CD14-positive monocyte (primary cell): Measurements from ENCODE around the gene KCNMA1. TPM values are rescaled to one million over a fixed set of nuclear protein-coding genes. Genes with fewer than 3 reads are reported as not detected.

Experiments used
- DNase-seq, 3 donors: peaks; one replicate each; pipeline ENCODE4 v3.0.0-alpha.2; 2011 to 2022
- H2AFZ ChIP-seq: 2 replicates; pipeline ENCODE4 v1.6.0; 2012; ENCODE audit warnings: mild to moderate bottlenecking, low read depth, low read length, inconsistent platforms; ENCODE audit not compliant: insufficient read depth, poor library complexity, severe bottlenecking
- H3K27ac ChIP-seq, 2 donors: 1 replicate in 1 of 2; 2 replicates in 1 of 2; pipeline ENCODE4 v1.5.1; 2012 to 2013; ENCODE audit warnings: low read length in 2 of 2, control low read depth in 1 of 2, inconsistent platforms in 1 of 2, low read depth in 1 of 2, mild to moderate bottlenecking in 1 of 2
- H3K27me3 ChIP-seq, 2 donors: one replicate each; pipeline versions ENCODE4 v1.6.0 to v1.6.1; 2011 to 2013; ENCODE audit warnings: low read length in 2 of 2; ENCODE audit not compliant: control insufficient read depth in 2 of 2, insufficient read depth in 2 of 2
- H3K36me3 ChIP-seq, 2 donors: replicated peaks in 1 of 2; 1 replicate in 1 of 2; 2 replicates in 1 of 2; pipeline versions ENCODE4 v1.5.1 to v1.6.1; 2012 to 2013; ENCODE audit warnings: low read length in 2 of 2, control low read depth in 1 of 2, inconsistent platforms in 1 of 2, mild to moderate bottlenecking in 1 of 2; ENCODE audit not compliant: insufficient read depth in 2 of 2, control insufficient read depth in 1 of 2
- H3K4me1 ChIP-seq, 2 donors: 1 replicate in 1 of 2; 2 replicates in 1 of 2; pipeline versions ENCODE4 v1.5.1 to v1.6.1; 2012 to 2013; ENCODE audit warnings: low read length in 2 of 2, control low read depth in 1 of 2, inconsistent platforms in 1 of 2, mild to moderate bottlenecking in 1 of 2, moderate library complexity in 1 of 2; ENCODE audit not compliant: insufficient read depth in 2 of 2, control insufficient read depth in 1 of 2
- H3K4me2 ChIP-seq: replicated peaks from 2 replicates; pipeline ENCODE3; 2012; ENCODE audit warnings: low read length, moderate library complexity, mild to moderate bottlenecking; ENCODE audit not compliant: poor library complexity, severe bottlenecking; ENCODE audit errors: extremely low read depth
- H3K4me3 ChIP-seq, 3 experiments: fragments of 200-600 bp in 1 of 3; sonication (generic) in 1 of 3; replicated peaks in 1 of 3; 1 replicate in 2 of 3; 2 replicates in 1 of 3; pipeline ENCODE4 v1.5.1; 2011 to 2013; ENCODE audit warnings: low read length in 3 of 3, mild to moderate bottlenecking in 3 of 3, control low read depth in 2 of 3, low read depth in 2 of 3, inconsistent platforms in 1 of 3, moderate library complexity in 1 of 3
- H3K79me2 ChIP-seq: 2 replicates; pipeline ENCODE4 v1.6.0; 2012; ENCODE audit warnings: mild to moderate bottlenecking, control low read depth, inconsistent platforms, low read length, moderate library complexity; ENCODE audit not compliant: insufficient read depth
- H3K9ac ChIP-seq: 2 replicates; pipeline ENCODE4 v1.6.0; 2017; ENCODE audit warnings: low read length, mild to moderate bottlenecking; ENCODE audit not compliant: insufficient read depth, poor library complexity, severe bottlenecking
- H3K9me3 ChIP-seq, 2 donors: replicated peaks in 1 of 2; 1 replicate in 1 of 2; 2 replicates in 1 of 2; pipeline versions ENCODE4 v1.5.1 to v1.6.1; 2012 to 2013; ENCODE audit warnings: low read length in 2 of 2, control low read depth in 1 of 2; ENCODE audit not compliant: control insufficient read depth in 1 of 2, insufficient read depth in 1 of 2
- H4K20me1 ChIP-seq: 2 replicates; pipeline ENCODE4 v1.6.0; 2012; ENCODE audit warnings: mild to moderate bottlenecking, low read length, control low read depth, moderate library complexity; ENCODE audit not compliant: insufficient read depth
- H3K27ac Mint-ChIP-seq, 7 donors: one replicate each; pipeline ENCODE4 v1.8.0; 2020; ENCODE audit warnings: mild to moderate bottlenecking in 7 of 7, mixed read lengths in 7 of 7, moderate library complexity in 6 of 7, inconsistent platforms in 2 of 7
- H3K27me3 Mint-ChIP-seq, 3 donors: one replicate each; pipeline ENCODE4 v1.8.0; 2021 to 2022; ENCODE audit warnings: low read depth in 3 of 3, mild to moderate bottlenecking in 3 of 3, mixed read lengths in 3 of 3, moderate library complexity in 3 of 3, inconsistent platforms in 1 of 3
- H3K36me3 Mint-ChIP-seq, 2 donors: one replicate each; pipeline ENCODE4 v1.8.0; 2020; ENCODE audit warnings: mixed read lengths in 2 of 2, inconsistent platforms in 1 of 2, mild to moderate bottlenecking in 1 of 2
- H3K4me1 Mint-ChIP-seq: one replicate; pipeline ENCODE4 v1.8.0; 2020; ENCODE audit warnings: mild to moderate bottlenecking, mixed read lengths
- H3K4me3 Mint-ChIP-seq, 2 donors: one replicate each; pipeline ENCODE4 v1.8.0; 2020; ENCODE audit warnings: mild to moderate bottlenecking in 2 of 2, mixed read lengths in 2 of 2, moderate library complexity in 1 of 2
- H3K9me3 Mint-ChIP-seq, 7 donors: one replicate each; pipeline ENCODE4 v1.8.0; 2020 to 2022; ENCODE audit warnings: mixed read lengths in 7 of 7, mild to moderate bottlenecking in 6 of 7, moderate library complexity in 6 of 7, inconsistent platforms in 2 of 7
- WGBS: methylation state at CpG from one replicate; pipeline ENCODE4 v1.1.5; 2013; ENCODE audit warnings: missing lambda C conversion rate; ENCODE audit not compliant: insufficient coverage; 5-methylcytosine and 5-hydroxymethylcytosine counted together
- intact Hi-C, 2 donors: fragments of 100-400 bp; cut with micrococcal nuclease; formaldehyde crosslinking; loops; one replicate each; pipeline versions ENCODE4 v1.15.0 to v1.15.1; 2023
- polyA plus RNA-seq, 3 donors: library from polyadenylated mRNA; depleted of rRNA in 1 of 3; unstranded in 2 of 3; stranded (reverse) in 1 of 3; fragments of 300-500 nt in 2 of 3; fragments of >200 nt in 1 of 3; fragmentation: Illumina TruSeq in 2 of 3; gene quantifications; 1 replicate in 2 of 3; 2 replicates in 1 of 3; pipeline ENCODE4 v1.2.3, GENCODE V29; 2012 to 2021
- TF ChIP-seq, protein P1 (sequence below): fragments of 200-600 bp; IDR thresholded peaks from one replicate; pipeline ENCODE4 v1.8.0; 2022; ENCODE audit warnings: antibody characterized with exemption, mild to moderate bottlenecking

KCNMA1 gene
- polyA plus RNA-seq, 3 donors, result 0.11 to 1.0 TPM; not detected in 1

DNA sequence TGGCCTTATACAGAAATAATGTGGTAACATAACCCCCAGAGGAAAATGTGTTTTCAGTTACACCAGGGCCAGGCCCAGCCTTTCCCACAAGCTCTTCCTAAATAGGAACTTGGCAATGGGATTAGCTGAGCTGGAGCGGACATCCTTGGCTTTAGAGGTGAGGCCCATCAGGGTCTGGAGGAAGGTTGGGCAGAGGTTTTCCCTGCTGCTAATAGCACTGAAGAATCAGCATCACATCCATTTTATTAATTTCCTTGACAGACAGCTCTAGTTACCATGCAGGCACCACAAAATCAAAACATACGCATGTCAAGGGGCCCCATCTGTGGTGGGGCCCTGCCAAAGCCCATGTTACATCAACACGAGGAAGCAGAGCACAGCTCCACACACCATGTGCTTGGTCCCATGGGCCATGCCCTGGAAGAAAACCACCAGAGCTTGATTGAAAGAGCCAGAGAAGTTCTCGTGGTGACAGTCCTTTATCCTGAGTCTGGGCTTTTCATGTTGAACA lies 566.6 kb downstream of the KCNMA1 start:
- Mint-ChIP-seq H3K27me3 (peaks cover 0 to 3% (median 2%) of the 10 kb centered on the region in 3 donors), H3K9me3 (peaks cover 0 to 3% (median 0%) of the 10 kb centered on the region in 7 donors), H3K27ac (no peak overlapping the region), H3K4me3 (no peak overlapping the region), H3K4me1 (peaks cover 12% of the 10 kb centered on the region), H3K36me3 (no peaks in the 10 kb centered on the region)
- Histone ChIP-seq H3K4me2 (no peak overlapping the region), H3K4me1 (peaks cover 4 to 12% of the 10 kb centered on the region in 2 donors), H4K20me1 (no peaks in the 10 kb centered on the region), H3K4me3 (no peak overlapping the region), H2AFZ (no peak overlapping the region), H3K79me2 (no peaks in the 10 kb centered on the region), H3K9ac (no peak overlapping the region), H3K27ac (no peak overlapping the region), H3K36me3 (no peaks in the 10 kb centered on the region), H3K27me3 (peaks cover 0 to 3% of the 10 kb centered on the region in 2 donors), H3K9me3 (no peaks in the 10 kb centered on the region)
- 89% methylated on average over 3 of the region's 4 CpGs for WGBS
- DNase-seq, result no peak
- intact Hi-C loops, result no loop called here
- TF ChIP-seq, protein P1, sequence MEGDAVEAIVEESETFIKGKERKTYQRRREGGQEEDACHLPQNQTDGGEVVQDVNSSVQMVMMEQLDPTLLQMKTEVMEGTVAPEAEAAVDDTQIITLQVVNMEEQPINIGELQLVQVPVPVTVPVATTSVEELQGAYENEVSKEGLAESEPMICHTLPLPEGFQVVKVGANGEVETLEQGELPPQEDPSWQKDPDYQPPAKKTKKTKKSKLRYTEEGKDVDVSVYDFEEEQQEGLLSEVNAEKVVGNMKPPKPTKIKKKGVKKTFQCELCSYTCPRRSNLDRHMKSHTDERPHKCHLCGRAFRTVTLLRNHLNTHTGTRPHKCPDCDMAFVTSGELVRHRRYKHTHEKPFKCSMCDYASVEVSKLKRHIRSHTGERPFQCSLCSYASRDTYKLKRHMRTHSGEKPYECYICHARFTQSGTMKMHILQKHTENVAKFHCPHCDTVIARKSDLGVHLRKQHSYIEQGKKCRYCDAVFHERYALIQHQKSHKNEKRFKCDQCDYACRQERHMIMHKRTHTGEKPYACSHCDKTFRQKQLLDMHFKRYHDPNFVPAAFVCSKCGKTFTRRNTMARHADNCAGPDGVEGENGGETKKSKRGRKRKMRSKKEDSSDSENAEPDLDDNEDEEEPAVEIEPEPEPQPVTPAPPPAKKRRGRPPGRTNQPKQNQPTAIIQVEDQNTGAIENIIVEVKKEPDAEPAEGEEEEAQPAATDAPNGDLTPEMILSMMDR, result no peak

DNA sequence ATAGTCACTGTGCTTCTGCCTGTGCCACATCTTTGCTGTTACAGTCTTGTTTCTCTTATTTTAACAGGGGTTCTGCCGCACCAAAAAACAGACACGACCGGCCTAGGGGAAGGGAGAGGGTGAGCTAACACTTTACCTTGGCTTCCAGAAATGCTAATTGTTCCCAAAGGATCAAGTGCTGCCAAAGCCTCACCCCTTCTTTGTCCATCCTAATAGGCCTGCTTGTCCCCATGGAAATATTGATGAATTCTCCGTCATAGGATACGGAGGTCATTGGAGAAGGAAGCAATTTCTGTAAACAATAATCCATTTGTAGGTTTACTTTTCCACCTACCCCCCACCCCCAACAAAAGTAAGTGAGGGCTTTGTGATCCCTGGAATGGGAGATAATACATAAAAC lies 567.3 kb downstream of the KCNMA1 start:
- Histone ChIP-seq H3K27ac (no peak overlapping the region), H4K20me1 (no peaks in the 10 kb centered on the region), H3K36me3 (no peaks in the 10 kb centered on the region), H3K27me3 (peaks cover 0 to 3% of the 10 kb centered on the region in 2 donors), H3K4me1 (peaks cover 0 to 6% of the 10 kb centered on the region in 2 donors), H3K79me2 (no peaks in the 10 kb centered on the region), H2AFZ (no peak overlapping the region), H3K4me2 (no peak overlapping the region), H3K4me3 (no peak overlapping the region), H3K9ac (no peak overlapping the region), H3K9me3 (no peaks in the 10 kb centered on the region)
- Mint-ChIP-seq H3K27ac (no peak overlapping the region), H3K9me3 (peaks cover 0 to 2% (median 0%) of the 10 kb centered on the region in 7 donors), H3K4me3 (no peak overlapping the region), H3K4me1 (peaks cover 6% of the 10 kb centered on the region), H3K36me3 (no peaks in the 10 kb centered on the region), H3K27me3 (peaks cover 0 to 4% (median 2%) of the 10 kb centered on the region in 3 donors)
- no peak for DNase-seq
- no CpG with 5 or more reads among the region's 5 CpGs for WGBS
- intact Hi-C loops, result no loop called here
- TF ChIP-seq, protein P1, result no peak
